ENCODE data around the gene NEU4.
A peak's percentile ranks its signal among the peaks of the same experiment; 100 is the strongest.

Gene NEU4

GRCh38 chr2:241852116-241852980, 43.4 kb downstream of the NEU4 start:
- no peak for DNase-seq (ENCODE audit: low read depth in 2 of 2)

GRCh38 chr2:241852981-241853631, 44.1 kb downstream of the NEU4 start:
- DNase-seq (ENCODE audit: low read depth in 2 of 2), result no peak

GRCh38 chr2:241853651-241854341, 44.8 kb downstream of the NEU4 start:
- no peak for DNase-seq (ENCODE audit: low read depth in 2 of 2)

GRCh38 chr2:241854342-241855244, 45.6 kb downstream of the NEU4 start:
- no peak for DNase-seq (ENCODE audit: low read depth in 2 of 2)

- no peak for DNase-seq (ENCODE audit: low read depth in 2 of 2)
Observed at GRCh38 chr2:241855245-241855887, 46.4 kb downstream of the NEU4 start.

GRCh38 chr2:241855888-241856422, 47.0 kb downstream of the NEU4 start:
- no peak for DNase-seq (ENCODE audit: low read depth in 2 of 2)

GRCh38 chr2:241857041-241857541, 48.1 kb downstream of the NEU4 start:
- no peak for DNase-seq (ENCODE audit: low read depth in 2 of 2)

- no peak for DNase-seq (ENCODE audit: low read depth in 2 of 2)
Observed at GRCh38 chr2:241857572-241858121, 48.7 kb downstream of the NEU4 start.

GRCh38 chr2:241858206-241859016, 49.4 kb downstream of the NEU4 start, which contains the start of gene PDCD1:
Gene PDCD1, minus strand, starts transcription at chr2:241858894. Its CDS starts 56 bp downstream, at chr2:241858838.
- DNase-seq (ENCODE audit: low read depth in 2 of 2), result peak; percentile 67

GRCh38 chr2:241859017-241859435, 50.0 kb downstream of the NEU4 start:
- DNase-seq (ENCODE audit: low read depth in 2 of 2), result no peak

GRCh38 chr2:241859436-241860183, 50.6 kb downstream of the NEU4 start:
- peak; percentile 57 for DNase-seq (ENCODE audit: low read depth in 2 of 2)

- no peak for DNase-seq (ENCODE audit: low read depth in 2 of 2)
Observed at GRCh38 chr2:241860184-241861078, 51.4 kb downstream of the NEU4 start.

- no peak for DNase-seq (ENCODE audit: low read depth in 2 of 2)
Observed at GRCh38 chr2:241861264-241861663, 52.3 kb downstream of the NEU4 start.

GRCh38 chr2:241862093-241862492, 53.1 kb downstream of the NEU4 start:
- DNase-seq (ENCODE audit: low read depth in 2 of 2), result no peak

- no peak for DNase-seq (ENCODE audit: low read depth in 2 of 2)
Observed at GRCh38 chr2:241862775-241863535, 54.0 kb downstream of the NEU4 start.

GRCh38 chr2:241863536-241863954, 54.6 kb downstream of the NEU4 start:
- DNase-seq (ENCODE audit: low read depth in 2 of 2), result peak; percentile 68

All from stimulated activated CD8-positive, alpha-beta memory T cell treated with anti-CD3 and anti-CD28 coated beads, Interleukin-2, amount 100 ng/mL, for 48 hours (primary cell).